Stimulated activated effector memory CD8-positive, alpha-beta T cell treated with anti-CD3 and anti-CD28 coated beads, Interleukin-12 subunit alpha, Interleukin-12 subunit beta, amount 100 ng/mL, for 72 hours (primary cell): Measurements from ENCODE around the gene POU6F1.

Experiments
- ATAC-seq: fragments of 150-1000 bp; cut with Tn5 transposase; 2 replicates; pipeline ENCODE4 v1.10.0; 2021
- DNase-seq, 2 donors: peaks; one replicate each; pipeline ENCODE4 v3.0.0; 2021 to 2022; ENCODE audit warnings: low spot score in 2 of 2
- H3K27ac Mint-ChIP-seq: one replicate; pipeline ENCODE4 v1.8.0; 2022; ENCODE audit warnings: mild to moderate bottlenecking, mixed read lengths
- H3K36me3 Mint-ChIP-seq: one replicate; pipeline ENCODE4 v1.8.0; 2022; ENCODE audit warnings: mild to moderate bottlenecking, mixed read lengths
- H3K4me1 Mint-ChIP-seq: one replicate; pipeline ENCODE4 v1.8.0; 2022; ENCODE audit warnings: mixed read lengths
- H3K4me3 Mint-ChIP-seq: one replicate; pipeline ENCODE4 v1.8.0; 2022; ENCODE audit warnings: mild to moderate bottlenecking, mixed read lengths
- H3K9me3 Mint-ChIP-seq: one replicate; pipeline ENCODE4 v1.8.0; 2022; ENCODE audit warnings: mixed read lengths

The POU6F1 gene

DNA sequence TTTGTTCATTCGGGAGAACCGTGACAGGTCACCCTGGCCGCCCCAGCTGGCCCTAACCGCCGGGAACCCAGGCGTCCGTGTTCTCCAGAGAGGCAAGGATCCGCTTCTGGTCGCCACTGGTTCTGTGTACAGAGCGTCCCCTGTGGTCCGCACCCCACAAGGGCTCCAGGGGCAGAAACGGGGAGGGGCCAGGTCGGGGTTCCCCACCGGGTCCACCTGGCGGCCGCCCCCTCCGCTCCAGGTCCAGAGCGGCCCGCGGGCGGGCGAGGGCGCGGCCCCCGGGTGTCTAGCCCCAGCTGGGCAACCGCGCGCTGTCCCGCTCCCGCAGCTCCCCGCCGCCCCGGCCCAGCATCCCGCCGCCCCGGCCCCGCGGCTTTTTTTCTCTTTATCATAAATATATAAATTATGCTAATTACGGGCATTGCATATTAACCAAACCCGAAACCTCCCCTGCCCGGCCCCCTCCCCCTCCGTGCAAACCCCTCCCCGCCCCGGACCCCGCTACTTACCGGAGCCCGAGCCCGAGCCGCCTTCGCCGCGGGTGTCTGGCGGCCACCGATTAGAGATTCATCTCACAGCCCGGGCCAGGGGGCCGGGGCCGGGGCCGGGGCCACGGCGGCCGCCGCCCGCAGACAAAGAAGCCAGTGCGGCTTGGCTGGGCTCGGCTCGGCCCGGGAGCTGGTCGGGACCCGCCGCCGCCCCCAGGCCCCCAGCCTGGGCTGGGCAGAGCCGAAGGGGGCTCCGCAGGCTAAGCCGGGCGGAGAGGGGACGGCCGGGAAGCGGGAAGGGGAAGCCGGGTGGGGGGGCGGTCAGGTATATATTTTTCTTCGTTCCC lies 512 bp downstream of the POU6F1 start:
- peak overlapping the region; percentile 95 for H3K27ac Mint-ChIP-seq
- ATAC-seq (peak; percentile 62), DNase-seq (peak; percentile 30 to 73)
- no peaks in the 10 kb centered on the region for H3K9me3 Mint-ChIP-seq
- peaks cover 11% of the 10 kb centered on the region for H3K36me3 Mint-ChIP-seq
- peak overlapping the region; percentile 78 for H3K4me3 Mint-ChIP-seq
- peaks cover 25% of the 10 kb centered on the region for H3K4me1 Mint-ChIP-seq

DNA sequence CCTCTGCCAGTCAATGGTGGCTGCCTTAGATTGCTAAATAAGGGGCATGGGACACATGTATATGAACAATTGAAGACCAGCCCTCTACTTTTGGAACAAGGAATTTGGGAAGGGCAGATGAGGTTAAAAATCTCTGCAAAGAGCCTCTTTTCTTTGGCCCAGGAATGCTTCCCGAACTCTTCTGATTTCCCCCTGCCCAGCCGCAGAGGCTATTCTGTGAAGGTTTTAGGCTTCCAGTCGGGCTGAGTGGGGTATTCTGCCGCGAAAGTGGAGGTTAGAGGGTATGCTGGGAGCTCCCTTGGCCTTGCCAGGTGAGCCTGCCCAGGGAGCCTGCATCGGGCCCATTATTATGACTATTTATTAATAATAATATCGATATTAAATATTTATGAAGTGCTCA lies 1.2 kb downstream of the POU6F1 start:
- Mint-ChIP-seq H3K9me3 (no peaks in the 10 kb centered on the region), H3K36me3 (peaks cover 11% of the 10 kb centered on the region), H3K27ac (peak overlapping the region; percentile 79), H3K4me1 (peaks cover 25% of the 10 kb centered on the region), H3K4me3 (peak overlapping the region; percentile 78)
- ATAC-seq (no peak), DNase-seq (no peak)

GRCh38 chr12:51214895-51215294 lies 3.0 kb downstream of the POU6F1 start:
- ATAC-seq = no peak
- H3K4me3 Mint-ChIP-seq = no peak overlapping the region
- DNase-seq = no peak
- peaks cover 11% of the 10 kb centered on the region for H3K36me3 Mint-ChIP-seq
- H3K4me1 Mint-ChIP-seq = peaks cover 25% of the 10 kb centered on the region
- no peaks in the 10 kb centered on the region for H3K9me3 Mint-ChIP-seq
- H3K27ac Mint-ChIP-seq = peak overlapping the region; percentile 67

DNA sequence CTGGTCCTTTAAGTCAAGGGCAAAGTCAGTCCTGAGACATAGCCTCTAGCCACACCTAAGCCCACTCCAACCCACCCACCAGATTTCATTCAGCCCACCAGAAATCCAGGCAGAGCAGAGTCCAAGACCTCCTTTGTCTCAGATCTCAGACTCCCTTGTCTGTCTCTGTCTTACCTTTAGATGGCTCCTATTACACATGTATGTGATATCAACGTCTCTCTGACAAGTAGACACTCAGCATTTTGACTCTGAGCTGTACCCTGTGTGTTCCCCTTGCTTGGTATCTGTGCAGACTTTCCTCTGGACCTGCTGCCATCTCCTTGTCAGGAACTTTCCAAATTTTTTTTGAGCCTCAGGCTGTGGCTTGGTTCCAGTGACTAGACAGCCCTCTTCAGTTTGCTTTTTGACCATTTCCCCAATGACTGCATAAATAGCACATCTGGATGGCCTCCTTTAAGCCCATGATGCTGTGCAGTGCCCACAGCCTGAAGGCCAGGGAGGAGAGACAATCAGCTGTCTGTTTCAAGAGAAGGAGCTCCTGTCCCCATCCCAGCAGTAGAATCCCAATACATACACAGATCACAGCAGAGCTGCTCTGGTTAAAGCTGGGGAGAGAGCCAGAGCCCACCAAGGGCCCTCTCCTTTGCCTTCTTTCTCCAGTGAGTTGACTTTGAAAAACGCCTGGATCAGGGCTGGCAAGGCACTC lies 7.0 kb downstream of the POU6F1 start:
- H3K4me3 Mint-ChIP-seq = no peak overlapping the region
- no peaks in the 10 kb centered on the region for H3K36me3 Mint-ChIP-seq
- H3K4me1 Mint-ChIP-seq = peaks cover 4% of the 10 kb centered on the region
- peak overlapping the region; percentile 39 for H3K27ac Mint-ChIP-seq
- no peaks in the 10 kb centered on the region for H3K9me3 Mint-ChIP-seq
- DNase-seq = no peak
- ATAC-seq = no peak

GRCh38 chr12:51209259-51209658 lies 8.6 kb downstream of the POU6F1 start:
- Mint-ChIP-seq H3K9me3 (no peaks in the 10 kb centered on the region), H3K36me3 (no peaks in the 10 kb centered on the region), H3K27ac (no peak overlapping the region), H3K4me3 (no peak overlapping the region), H3K4me1 (peaks cover 2% of the 10 kb centered on the region)
- ATAC-seq = no peak
- no peak for DNase-seq

GRCh38 chr12:51208016-51208660 lies 9.7 kb downstream of the POU6F1 start:
- Mint-ChIP-seq H3K4me1 (no peaks in the 10 kb centered on the region), H3K36me3 (no peaks in the 10 kb centered on the region), H3K27ac (peak overlapping the region; percentile 27), H3K9me3 (no peaks in the 10 kb centered on the region), H3K4me3 (no peak overlapping the region)
- DNase-seq (no peak), ATAC-seq (no peak)

DNA sequence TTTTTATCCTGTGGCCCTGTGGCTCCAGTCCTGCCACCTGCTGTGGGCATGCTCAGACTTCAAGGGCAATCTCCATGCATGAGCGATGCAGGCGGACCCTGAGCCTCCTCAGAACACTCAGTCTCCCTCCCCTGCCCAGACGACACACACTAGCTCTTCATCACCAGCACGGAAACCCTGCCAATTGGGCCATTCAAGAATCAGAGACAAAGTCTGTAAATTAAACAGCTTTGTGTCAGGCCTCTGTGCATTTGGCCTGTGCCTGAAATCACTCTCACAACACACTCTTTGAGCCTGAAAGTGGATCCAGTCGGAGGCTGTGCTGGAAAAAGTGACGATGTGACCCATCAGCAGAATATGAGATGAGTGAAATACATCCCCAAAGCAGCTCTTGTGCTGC lies 12.5 kb downstream of the POU6F1 start:
- no peaks in the 10 kb centered on the region for H3K4me1 Mint-ChIP-seq
- H3K36me3 Mint-ChIP-seq = no peaks in the 10 kb centered on the region
- no peak for DNase-seq
- no peak overlapping the region for H3K27ac Mint-ChIP-seq
- no peak for ATAC-seq
- no peak overlapping the region for H3K4me3 Mint-ChIP-seq
- H3K9me3 Mint-ChIP-seq = no peaks in the 10 kb centered on the region

DNA sequence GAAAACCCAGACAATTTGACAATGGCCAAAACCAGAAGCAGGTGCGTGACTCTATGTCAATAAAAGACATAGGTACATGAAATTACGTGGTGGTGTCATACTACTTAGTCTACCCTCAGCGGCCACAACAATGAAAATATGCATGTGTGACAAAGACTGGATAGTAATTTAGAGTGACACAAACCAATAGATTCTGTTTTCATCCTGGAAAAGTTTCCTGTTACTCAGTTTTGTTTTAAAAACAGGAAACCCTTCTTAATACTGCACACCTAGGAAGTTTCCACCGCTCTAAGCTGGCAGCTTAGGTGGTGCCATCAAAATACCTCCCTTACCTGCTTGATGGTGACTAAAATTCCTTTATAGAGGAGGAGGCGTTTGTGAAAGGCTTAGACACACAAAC lies 15.1 kb downstream of the POU6F1 start:
- no peak overlapping the region for H3K4me3 Mint-ChIP-seq
- no peaks in the 10 kb centered on the region for H3K4me1 Mint-ChIP-seq
- no peak for ATAC-seq
- DNase-seq = no peak
- H3K9me3 Mint-ChIP-seq = no peaks in the 10 kb centered on the region
- no peaks in the 10 kb centered on the region for H3K36me3 Mint-ChIP-seq
- H3K27ac Mint-ChIP-seq = no peak overlapping the region

GRCh38 chr12:51200806-51201205 lies 17.1 kb downstream of the POU6F1 start:
- no peak for ATAC-seq
- Mint-ChIP-seq H3K9me3 (no peaks in the 10 kb centered on the region), H3K4me1 (no peaks in the 10 kb centered on the region)

GRCh38 chr12:51200156-51200555 lies 17.7 kb downstream of the POU6F1 start:
- H3K27ac Mint-ChIP-seq = no peak overlapping the region
- DNase-seq (no peak), ATAC-seq (no peak)
- no peaks in the 10 kb centered on the region for H3K9me3 Mint-ChIP-seq
- no peaks in the 10 kb centered on the region for H3K36me3 Mint-ChIP-seq
- H3K4me1 Mint-ChIP-seq = no peaks in the 10 kb centered on the region
- no peak overlapping the region for H3K4me3 Mint-ChIP-seq

More at GRCh38 chr12:51200806-51201205, 17.1 kb downstream of the POU6F1 start:
- no peak overlapping the region for H3K4me3 Mint-ChIP-seq
- H3K36me3 Mint-ChIP-seq = no peaks in the 10 kb centered on the region
- no peak overlapping the region for H3K27ac Mint-ChIP-seq
- no peak for DNase-seq

DNA sequence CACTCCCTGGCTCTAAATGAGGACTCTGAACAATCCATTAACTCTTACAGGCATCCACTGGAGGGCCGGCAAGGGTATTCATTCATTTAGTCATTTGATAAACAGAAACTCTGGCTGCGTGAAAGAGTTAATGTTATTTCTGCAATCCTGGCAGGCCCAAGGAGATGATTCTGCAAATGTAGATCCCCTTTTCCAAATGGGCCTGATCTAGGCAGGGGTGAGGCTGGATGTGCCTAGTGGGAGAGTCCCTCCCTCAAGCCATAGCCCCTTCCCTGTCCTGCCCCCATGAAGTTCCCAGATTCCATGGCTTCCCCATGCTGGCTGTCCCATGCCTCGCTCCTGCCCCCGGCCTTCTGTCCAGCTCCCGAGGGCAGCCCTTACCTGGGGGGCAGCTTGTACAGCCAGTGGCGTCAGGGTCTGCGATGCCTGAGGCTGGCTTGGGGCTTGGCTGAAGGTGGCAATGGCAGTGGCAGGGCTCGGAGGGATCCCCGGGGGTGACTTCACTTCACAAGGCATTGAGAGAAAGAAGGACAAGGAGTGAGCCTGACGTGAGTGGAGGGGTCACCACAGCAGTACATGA lies 18.4 kb downstream of the POU6F1 start:
- no peak for DNase-seq

GRCh38 chr12:51198568-51199365 lies 19.1 kb downstream of the POU6F1 start:
- H3K4me1 Mint-ChIP-seq = no peaks in the 10 kb centered on the region
- no peaks in the 10 kb centered on the region for H3K36me3 Mint-ChIP-seq
- no peak overlapping the region for H3K4me3 Mint-ChIP-seq
- ATAC-seq (no peak), DNase-seq (no peak)
- H3K27ac Mint-ChIP-seq = peak overlapping the region; percentile 32
- no peaks in the 10 kb centered on the region for H3K9me3 Mint-ChIP-seq

More for the DNA sequence above, 18.4 kb downstream of the POU6F1 start:
- ATAC-seq = no peak
- no peak overlapping the region for H3K4me3 Mint-ChIP-seq
- no peaks in the 10 kb centered on the region for H3K9me3 Mint-ChIP-seq
- H3K27ac Mint-ChIP-seq = no peak overlapping the region
- H3K36me3 Mint-ChIP-seq = no peaks in the 10 kb centered on the region
- no peaks in the 10 kb centered on the region for H3K4me1 Mint-ChIP-seq

DNA sequence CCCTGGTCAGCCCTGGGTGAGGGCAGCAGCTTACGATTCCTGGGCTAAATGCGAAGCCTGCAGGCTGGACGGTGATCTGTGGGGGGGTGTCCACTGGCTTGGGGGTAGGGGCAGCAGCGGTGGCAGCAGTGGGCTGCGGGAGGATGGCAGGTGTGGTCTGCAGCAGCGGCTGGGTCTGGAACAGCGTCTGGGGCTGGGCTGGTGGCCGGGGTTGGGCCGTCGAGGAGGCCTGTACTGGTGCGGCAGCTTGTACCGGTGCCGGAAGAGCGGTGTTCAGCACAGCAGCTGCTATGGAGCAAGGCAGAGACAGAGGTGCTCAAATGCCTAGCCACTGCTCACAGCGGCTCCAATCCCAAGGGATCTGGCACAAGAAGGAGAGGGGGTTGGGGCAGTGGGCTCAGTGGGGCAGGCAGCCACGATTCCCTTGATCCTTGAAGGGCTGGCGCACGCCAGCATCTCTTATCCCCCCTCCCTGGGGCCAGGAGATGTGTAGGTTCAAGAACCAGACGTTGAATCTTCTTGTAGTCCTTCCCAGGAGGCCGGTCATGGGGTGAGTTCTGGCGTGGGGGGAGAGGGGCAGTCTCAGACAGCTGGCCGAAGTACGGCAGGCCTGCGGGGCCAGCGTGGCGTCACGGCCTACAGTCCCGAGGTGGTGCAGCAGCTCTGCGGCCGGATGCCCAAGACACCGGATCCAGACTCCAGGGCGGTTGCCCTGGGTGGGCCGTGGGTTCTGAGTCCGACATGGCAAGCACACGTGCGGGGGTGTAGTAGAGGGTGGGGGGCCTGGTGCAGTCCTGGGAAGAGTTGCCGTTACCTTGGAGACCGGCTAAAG lies 19.9 kb downstream of the POU6F1 start:
- no peak overlapping the region for H3K4me3 Mint-ChIP-seq
- no peak for DNase-seq
- H3K4me1 Mint-ChIP-seq = no peaks in the 10 kb centered on the region
- no peaks in the 10 kb centered on the region for H3K36me3 Mint-ChIP-seq
- peak overlapping the region; percentile 32 for H3K27ac Mint-ChIP-seq
- no peak for ATAC-seq
- H3K9me3 Mint-ChIP-seq = no peaks in the 10 kb centered on the region

- no peaks in the 10 kb centered on the region for H3K9me3 Mint-ChIP-seq
- no peaks in the 10 kb centered on the region for H3K36me3 Mint-ChIP-seq
- DNase-seq = no peak
- ATAC-seq = no peak
- H3K4me1 Mint-ChIP-seq = no peaks in the 10 kb centered on the region
- no peak overlapping the region for H3K4me3 Mint-ChIP-seq
- H3K27ac Mint-ChIP-seq = no peak overlapping the region
These were observed 21.3 kb downstream of the POU6F1 start for GRCh38 chr12:51196547-51196946.
